Measurements from ENCODE around the gene RTN4R. TPM values are rescaled to one million over a fixed set of nuclear protein-coding genes. Genes with fewer than 3 reads are reported as not detected.

RTN4R gene
- total and polyA plus RNA-seq, 9 of the 15 experiments (the other 6 are each of a cell fraction or from before 2014, with no cell fraction given), result 0.04 to 2.8 (median 1.4) TPM; not detected in 3

GRCh38 chr22:20267441-20268278 lies 458 bp downstream of the RTN4R start (continued):
- no peak for TF ChIP-seq MAFF (IDR thresholded peaks at IDR 0.05; ENCODE audit: low read length)
- TF ChIP-seq SAFB2 (IDR thresholded peaks at IDR 0.05; ENCODE audit: borderline replicate concordance, low read depth, low read length, severe bottlenecking), result no peak
- TF ChIP-seq ZNF518B (CRISPR knock-in tag; IDR thresholded peaks at IDR 0.05), result no peak
- no peak for TF ChIP-seq MYNN (IDR thresholded peaks at IDR 0.05)
- TF ChIP-seq MYNN (CRISPR knock-in tag; IDR thresholded peaks at IDR 0.05), result no peak

Data from K562 (cell line).